Dermis blood vessel endothelial cell (primary cell): ENCODE data around the gene PRKCSH. TPM values are rescaled to one million over a fixed set of nuclear protein-coding genes. Genes with fewer than 3 reads are reported as not detected.
A peak's percentile ranks its signal among the peaks of the same experiment; 100 is the strongest.
"Not testable (repeated sequence)": the region's sequence is repeated elsewhere in the genome, so short reads cannot be mapped to it uniquely, and the experiment has no call there.

ENCODE experiments used
- DNase-seq: peaks from one replicate; pipeline ENCODE4 v3.0.0; 2010
- total RNA-seq: library from RNA; depleted of rRNA; stranded (reverse); fragments of >200 nt; gene quantifications from 2 replicates; pipeline ENCODE4 v1.2.3, GENCODE V29; 2014

The PRKCSH gene
- total RNA-seq = 117 and 310 TPM in 2 replicates

- DNase-seq = peak; percentile 100
Observed at GRCh38 chr19:11435057-11435832, at the start of gene PRKCSH, which contains the start of gene ODAD3. PRKCSH (plus strand) TSS chr19:11435635; CDS start chr19:11436118, 483 bp downstream. ODAD3 (minus strand) TSS chr19:11435121; CDS start chr19:11435016, 105 bp downstream.

GRCh38 chr19:11387162-11388034, 48.0 kb upstream of the PRKCSH start:
- DNase-seq = peak; percentile 26

GRCh38 chr19:11390359-11390758, 45.1 kb upstream of the PRKCSH start:
- DNase-seq = no peak

- DNase-seq = no peak
Observed at GRCh38 chr19:11390933-11391680, 44.3 kb upstream of the PRKCSH start.

- no peak for DNase-seq
Observed at GRCh38 chr19:11397089-11397610, 38.3 kb upstream of the PRKCSH start.

- DNase-seq = no peak
Observed at GRCh38 chr19:11399667-11400066, 35.8 kb upstream of the PRKCSH start.

GRCh38 chr19:11400798-11401197, 34.6 kb upstream of the PRKCSH start:
- DNase-seq = no peak

- no peak for DNase-seq
Observed at GRCh38 chr19:11401808-11402543, 33.5 kb upstream of the PRKCSH start.

GRCh38 chr19:11404588-11405222, 30.7 kb upstream of the PRKCSH start:
- DNase-seq = no peak

GRCh38 chr19:11405846-11406643, 29.4 kb upstream of the PRKCSH start:
- peak; percentile 47 for DNase-seq

GRCh38 chr19:11406703-11407236, 28.7 kb upstream of the PRKCSH start:
- not testable (repeated sequence) for DNase-seq

- DNase-seq = no peak
Observed at GRCh38 chr19:11408591-11408990, 26.8 kb upstream of the PRKCSH start.

GRCh38 chr19:11410682-11411081, 24.8 kb upstream of the PRKCSH start:
- DNase-seq = no peak

GRCh38 chr19:11414544-11414943, 20.9 kb upstream of the PRKCSH start:
- DNase-seq = no peak

GRCh38 chr19:11416346-11417052, 18.9 kb upstream of the PRKCSH start:
- no peak for DNase-seq

GRCh38 chr19:11418094-11418548, 17.3 kb upstream of the PRKCSH start:
- no peak for DNase-seq

GRCh38 chr19:11418549-11419506, 16.6 kb upstream of the PRKCSH start, which contains the start of gene RGL3:
RGL3 (minus strand) TSS chr19:11419314; CDS start chr19:11419278, 36 bp downstream.
- no peak for DNase-seq
